Stomach (tissue), 4 donors: ENCODE results near the gene TNS2.

ENCODE experiments used
- CTCF ChIP-seq, 7 experiments: fragments of 450-650 bp in 4 of 7; fragments of 200-600 bp in 3 of 7; sonication (generic) in 3 of 7; IDR thresholded peaks; one replicate each; pipeline ENCODE4 v1.5.1; 2016 to 2019; ENCODE audit warnings: antibody characterized with exemption in 7 of 7, control low read depth in 2 of 7, mild to moderate bottlenecking in 1 of 7
- POLR2A ChIP-seq, 4 donors: fragments of 450-650 bp; IDR thresholded peaks; one replicate each; pipeline ENCODE4 v1.6.1; 2016; ENCODE audit warnings: antibody characterized with exemption in 4 of 4, control low read depth in 2 of 4, mild to moderate bottlenecking in 1 of 4, moderate library complexity in 1 of 4
- POLR2AphosphoS5 ChIP-seq, 3 donors: sonication (generic); formaldehyde crosslinking; IDR thresholded peaks; one replicate each; pipeline ENCODE4 v1.6.1; 2016; ENCODE audit warnings: antibody characterized with exemption in 3 of 3

- TF ChIP-seq POLR2AphosphoS5 (IDR thresholded peaks at IDR 0.05) (no peak), CTCF (IDR thresholded peaks at IDR 0.05) (no peak), POLR2A (IDR thresholded peaks at IDR 0.05) (no peak)
Measured at GRCh38 chr12:53060721-53061276, 10.9 kb downstream of the TNS2 start.
